WTC11 (cell line): ENCODE results near the gene TEDC2. TPM values are rescaled to one million over a fixed set of nuclear protein-coding genes. Genes with fewer than 3 reads are reported as not detected.

Experiments used
- ATAC-seq: fragments of 200-7000 bp; cut with Tn5 transposase; 2 replicates; pipeline ENCODE4 v1.10.0; 2021; ENCODE audit warnings: mild to moderate bottlenecking, moderate library complexity
- CTCF ChIA-PET: fragments of 300-600 bp; sonication (Branson Sonifier 250); formaldehyde crosslinking; loops from one replicate; lab custom pipeline; 2021; ENCODE audit warnings: antibody characterized with exemption; lab: Charles Lee
- POLR2A ChIA-PET: fragments of 350-600 bp; sonication (Branson Sonifier 250); formaldehyde crosslinking; loops from one replicate; lab custom pipeline; 2021; ENCODE audit warnings: antibody characterized with exemption; lab: Charles Lee
- DNase-seq: peaks from one replicate; pipeline ENCODE4 v3.0.0; 2021; ENCODE audit warnings: low spot score
- H3K27ac Mint-ChIP-seq: 2 replicates; pipeline ENCODE4 v1.8.0; 2021; ENCODE audit warnings: mixed read lengths
- H3K27me3 Mint-ChIP-seq: 2 replicates; pipeline ENCODE4 v1.8.0; 2021; ENCODE audit warnings: low read depth, mild to moderate bottlenecking, moderate library complexity, mixed read lengths
- H3K36me3 Mint-ChIP-seq: 2 replicates; pipeline ENCODE4 v1.8.0; 2021; ENCODE audit warnings: mixed read lengths
- H3K4me1 Mint-ChIP-seq: 2 replicates; pipeline ENCODE4 v1.8.0; 2022; ENCODE audit warnings: mixed read lengths
- H3K4me3 Mint-ChIP-seq: 2 replicates; pipeline ENCODE4 v1.8.0; 2021; ENCODE audit warnings: mild to moderate bottlenecking, moderate library complexity, mixed read lengths
- H3K9me3 Mint-ChIP-seq: 2 replicates; pipeline ENCODE4 v1.8.0; 2021; ENCODE audit warnings: mixed read lengths
- IRF2 ChIP-seq: sonication (generic); formaldehyde crosslinking; IDR thresholded peaks from 2 replicates; pipeline ENCODE4 v1.8.0; 2022; ENCODE audit warnings: low read depth, missing genetic modification reagents, borderline replicate concordance
- MAX ChIP-seq: sonication (generic); formaldehyde crosslinking; IDR thresholded peaks from 2 replicates; pipeline ENCODE4 v1.8.0; 2022; ENCODE audit warnings: mild to moderate bottlenecking, missing genetic modification reagents
- MXD4 ChIP-seq: fragments of 250-450 bp; sonication (Bioruptor Pico); IDR thresholded peaks from 2 replicates; pipeline ENCODE4 v1.8.0; 2021; ENCODE audit warnings: mild to moderate bottlenecking, moderate library complexity, borderline replicate concordance
- MYBL2 ChIP-seq: sonication (generic); formaldehyde crosslinking; IDR thresholded peaks from 2 replicates; pipeline ENCODE4 v1.8.1; 2023; ENCODE audit warnings: mild to moderate bottlenecking, moderate library complexity, missing genetic modification reagents
- NFE2L1 ChIP-seq: sonication (generic); formaldehyde crosslinking; IDR thresholded peaks from 2 replicates; pipeline ENCODE4 v1.8.1; 2023; ENCODE audit warnings: missing genetic modification reagents
- NR3C1 ChIP-seq: sonication (generic); formaldehyde crosslinking; conservative IDR thresholded peaks from 2 replicates; pipeline ENCODE4 v1.8.1; 2023; ENCODE audit warnings: low read depth, mild to moderate bottlenecking, missing genetic modification reagents
- PREB ChIP-seq: sonication (generic); formaldehyde crosslinking; IDR thresholded peaks from 2 replicates; pipeline ENCODE4 v1.8.1; 2022; ENCODE audit warnings: mild to moderate bottlenecking, missing genetic modification reagents, moderate library complexity, borderline replicate concordance
- RORB ChIP-seq: fragments of 250-450 bp; sonication (Bioruptor Pico); IDR thresholded peaks from 2 replicates; pipeline ENCODE4 v1.9.0; 2021; ENCODE audit warnings: mild to moderate bottlenecking
- ZBTB21 ChIP-seq: sonication (generic); formaldehyde crosslinking; IDR thresholded peaks from 2 replicates; pipeline ENCODE4 v1.8.1; 2023; ENCODE audit warnings: mild to moderate bottlenecking, missing genetic modification reagents, borderline replicate concordance
- ZMAT4 ChIP-seq: fragments of 250-450 bp; sonication (Bioruptor Pico); IDR thresholded peaks from 2 replicates; pipeline ENCODE4 v1.9.0; 2021; ENCODE audit warnings: mild to moderate bottlenecking
- ZNF232 ChIP-seq: sonication (generic); formaldehyde crosslinking; IDR thresholded peaks from 2 replicates; pipeline ENCODE4 v1.8.0; 2022; ENCODE audit warnings: mild to moderate bottlenecking, missing genetic modification reagents
- ZNF317 ChIP-seq: sonication (generic); formaldehyde crosslinking; IDR thresholded peaks from 2 replicates; pipeline ENCODE4 v1.8.1; 2023; ENCODE audit warnings: low read depth, mild to moderate bottlenecking, moderate library complexity, missing genetic modification reagents, borderline replicate concordance
- ZNF416 ChIP-seq: fragments of 250-450 bp; sonication (Bioruptor Pico); IDR thresholded peaks from 2 replicates; pipeline ENCODE4 v1.9.0; 2021; ENCODE audit warnings: mild to moderate bottlenecking, inconsistent platforms
- ZNF532 ChIP-seq: fragments of 250-450 bp; sonication (Bioruptor Pico); IDR thresholded peaks from 2 replicates; pipeline ENCODE4 v1.9.0; 2021; ENCODE audit warnings: mild to moderate bottlenecking, borderline replicate concordance
- total RNA-seq: library from RNA; stranded (reverse); gene quantifications from 3 replicates; pipeline ENCODE4 v1.2.3, GENCODE V29; 2021

The TEDC2 gene
- total RNA-seq, 1 experiment from 2014 or later = 61.6 TPM

- Mint-ChIP-seq H3K36me3 (no peaks in the 10 kb centered on the region), H3K4me1 (peaks cover 11% of the 10 kb centered on the region), H3K9me3 (no peaks in the 10 kb centered on the region), H3K27me3 (peaks cover 11% of the 10 kb centered on the region), H3K4me3 (no peak overlapping the region), H3K27ac (no peak overlapping the region)
- TF ChIP-seq ZBTB21 (CRISPR knock-in tag) (no peak), IRF2 (CRISPR knock-in tag) (no peak), MXD4 (CRISPR knock-in tag) (no peak), MAX (CRISPR knock-in tag) (no peak)
- ChIA-PET CTCF (interaction anchor here (1.2 to 1.7 kb wide), 5 partner anchors 37 to 129 kb away, joined by 3 to 7 read pairs (median 4); partner anchors contain the start of gene ABCA3), POLR2A (no interaction called here)
- ATAC-seq (no peak), DNase-seq (no peak)
These were observed 35.6 kb upstream of the TEDC2 start for GRCh38 chr16:2424061-2425007.

- peaks cover 11% of the 10 kb centered on the region for H3K27me3 Mint-ChIP-seq
- peaks cover 13% of the 10 kb centered on the region for H3K4me1 Mint-ChIP-seq
- H3K9me3 Mint-ChIP-seq = no peaks in the 10 kb centered on the region
- H3K36me3 Mint-ChIP-seq = peaks cover 2% of the 10 kb centered on the region
- ATAC-seq = no peak
- no peak overlapping the region for H3K27ac Mint-ChIP-seq
- POLR2A ChIA-PET = no interaction called here
- H3K4me3 Mint-ChIP-seq = no peak overlapping the region
- TF ChIP-seq ZNF416 (CRISPR knock-in tag) (no peak), ZMAT4 (no peak), ZNF532 (no peak), PREB (CRISPR knock-in tag) (no peak), ZNF232 (CRISPR knock-in tag) (no peak), ZNF317 (CRISPR knock-in tag) (no peak), MYBL2 (CRISPR knock-in tag) (no peak), RORB (CRISPR knock-in tag) (no peak), NR3C1 (no peak), NFE2L1 (CRISPR knock-in tag) (no peak), MAX (CRISPR knock-in tag) (no peak)
- TF ChIP-seq, all 79 proteins: peak for 0
- no peak for DNase-seq
- CTCF ChIA-PET = interaction anchor here (1.5 kb wide), 1 partner anchor 85 kb away, joined by 4 read pairs; the partner anchor contains the start of gene ABCA3
These were observed 34.8 kb upstream of the TEDC2 start for GRCh38 chr16:2425008-2425518.
